Activated B cell treated with CpG ODN at 0.5 μM for 24 hours (primary cell): ENCODE measurements around the gene ASF1B. TPM values are rescaled to one million over a fixed set of nuclear protein-coding genes. Genes with fewer than 3 reads are reported as not detected.
"Not testable (repeated sequence)": the region's sequence is repeated elsewhere in the genome, so short reads cannot be mapped to it uniquely, and the experiment has no call there.

Experiments
- ATAC-seq: fragments of 200-7000 bp; cut with Tn5 transposase; one replicate; pipeline ENCODE4 v1.10.0; 2021; ENCODE audit warnings: low read depth, mild to moderate bottlenecking, moderate library complexity
- CTCF ChIA-PET: fragments of 350-600 bp; sonication (Branson Sonifier 250); formaldehyde crosslinking; loops from one replicate; lab custom pipeline; 2021; ENCODE audit warnings: antibody characterized with exemption; lab: Charles Lee
- POLR2A ChIA-PET: fragments of 350-600 bp; sonication (Branson Sonifier 250); formaldehyde crosslinking; loops from one replicate; lab custom pipeline; 2021; ENCODE audit warnings: antibody characterized with exemption; lab: Charles Lee
- DNase-seq: peaks from one replicate; pipeline ENCODE4 v3.0.0; 2022
- H3K27ac Mint-ChIP-seq: one replicate; pipeline ENCODE4 v1.8.0; 2020; ENCODE audit warnings: mixed read lengths
- H3K27me3 Mint-ChIP-seq: one replicate; pipeline ENCODE4 v1.8.0; 2021; ENCODE audit warnings: mixed read lengths
- H3K36me3 Mint-ChIP-seq: one replicate; pipeline ENCODE4 v1.8.0; 2021; ENCODE audit warnings: low read depth, mixed read lengths
- H3K4me1 Mint-ChIP-seq: one replicate; pipeline ENCODE4 v1.8.0; 2021; ENCODE audit warnings: mixed read lengths
- H3K4me3 Mint-ChIP-seq: one replicate; pipeline ENCODE4 v1.8.0; 2020; ENCODE audit warnings: mild to moderate bottlenecking, mixed read lengths
- H3K9me3 Mint-ChIP-seq: one replicate; pipeline ENCODE4 v1.8.0; 2020; ENCODE audit warnings: mixed read lengths
- CTCF ChIP-seq: fragments of 200-600 bp; IDR thresholded peaks from one replicate; pipeline ENCODE4 v1.8.0; 2022; ENCODE audit warnings: antibody characterized with exemption, mild to moderate bottlenecking
- intact Hi-C: fragments of 100-400 bp; cut with micrococcal nuclease; formaldehyde crosslinking; loops from one replicate; pipeline ENCODE4 v1.15.1; 2024
- total RNA-seq: library from RNA; stranded (reverse); gene quantifications from 2 replicates; pipeline ENCODE4 v1.2.3, GENCODE V29; 2022

The ASF1B gene
- total RNA-seq, 1 donor from 2014 or later = 3.7 TPM

- no peak for ATAC-seq
- TF ChIP-seq CTCF = no peak
- DNase-seq = no peak
- Mint-ChIP-seq H3K27ac (peak overlapping the region; percentile 56), H3K4me1 (peaks cover 22% of the 10 kb centered on the region), H3K27me3 (no peaks in the 10 kb centered on the region), H3K4me3 (peak overlapping the region; percentile 70), H3K36me3 (no peaks in the 10 kb centered on the region), H3K9me3 (no peaks in the 10 kb centered on the region)
- intact Hi-C loops = no loop called here
- ChIA-PET CTCF (interaction anchor here (1.4 to 2.1 kb wide), 2 partner anchors 12 to 199 kb away, joined by 4 to 6 read pairs; partner anchors contain the start of gene ASF1B), POLR2A (interaction anchor here (0.5 to 0.7 kb wide), 2 partner anchors 9 to 121 kb away, joined by 6 to 8 read pairs; no protein-coding TSS in a partner anchor)
These were observed 12.5 kb upstream of the ASF1B start for GRCh38 chr19:14148751-14149410.

- DNase-seq = no peak
- POLR2A ChIA-PET = interaction anchor here (0.5 to 1.5 kb wide), 2 partner anchors 11 to 122 kb away, joined by 3 to 6 read pairs; no protein-coding TSS in a partner anchor
- Mint-ChIP-seq H3K4me3 (no peak overlapping the region), H3K4me1 (peaks cover 22% of the 10 kb centered on the region), H3K27me3 (no peaks in the 10 kb centered on the region), H3K9me3 (no peaks in the 10 kb centered on the region), H3K27ac (peak overlapping the region; percentile 61), H3K36me3 (no peaks in the 10 kb centered on the region)
- no peak for TF ChIP-seq CTCF
- CTCF ChIA-PET = interaction anchor here (1.4 to 2.1 kb wide), 2 partner anchors 11 to 200 kb away, joined by 4 to 6 read pairs; partner anchors contain the start of gene ASF1B
- peak; percentile 70 for ATAC-seq
- intact Hi-C loops = no loop called here
These were observed 11.6 kb upstream of the ASF1B start for GRCh38 chr19:14147797-14148605.

- Mint-ChIP-seq H3K4me1 (peaks cover 22% of the 10 kb centered on the region), H3K27me3 (no peaks in the 10 kb centered on the region), H3K9me3 (no peaks in the 10 kb centered on the region), H3K36me3 (no peaks in the 10 kb centered on the region), H3K27ac (no peak overlapping the region), H3K4me3 (no peak overlapping the region)
- ATAC-seq = no peak
- intact Hi-C loops = no loop called here
- POLR2A ChIA-PET = interaction anchor here (1.5 kb wide), 1 partner anchor 10 kb away, joined by 3 read pairs; no protein-coding TSS in a partner anchor
- DNase-seq = no peak
- no peak for TF ChIP-seq CTCF
- CTCF ChIA-PET = interaction anchor here (1.3 to 2.1 kb wide), 2 partner anchors 10 to 201 kb away, joined by 4 to 6 read pairs; partner anchors contain the start of gene ASF1B
These were observed 10.4 kb upstream of the ASF1B start for GRCh38 chr19:14146789-14147216.

GRCh38 chr19:14146169-14146568, 9.8 kb upstream of the ASF1B start:
- CTCF ChIA-PET = interaction anchor here (1.3 kb wide), 1 partner anchor 9 kb away, joined by 4 read pairs; the partner anchor contains the start of gene ASF1B
- intact Hi-C loops, H3K27ac Mint-ChIP-seq: not testable (repeated sequence)

GRCh38 chr19:14145381-14145780, 9.0 kb upstream of the ASF1B start:
- no peak overlapping the region for H3K27ac Mint-ChIP-seq
- H3K4me3 Mint-ChIP-seq = no peak overlapping the region
- H3K27me3 Mint-ChIP-seq = no peaks in the 10 kb centered on the region
- intact Hi-C loops = no loop called here
- ATAC-seq = no peak
- ChIA-PET POLR2A (no interaction called here), CTCF (interaction anchor here (1.3 kb wide), 1 partner anchor 9 kb away, joined by 4 read pairs; the partner anchor contains the start of gene ASF1B)
- no peak for DNase-seq
- peaks cover 22% of the 10 kb centered on the region for H3K4me1 Mint-ChIP-seq
- no peaks in the 10 kb centered on the region for H3K9me3 Mint-ChIP-seq
- no peaks in the 10 kb centered on the region for H3K36me3 Mint-ChIP-seq
- TF ChIP-seq CTCF = no peak

More at GRCh38 chr19:14146169-14146568, 9.8 kb upstream of the ASF1B start:
- H3K4me3 Mint-ChIP-seq, H3K36me3 Mint-ChIP-seq, DNase-seq, ATAC-seq, H3K9me3 Mint-ChIP-seq, H3K27me3 Mint-ChIP-seq: not testable (repeated sequence)
- POLR2A ChIA-PET = interaction anchor here (0.5 to 1.5 kb wide), 2 partner anchors 9 to 16 kb away, joined by 3 to 4 read pairs; no protein-coding TSS in a partner anchor
- peaks cover 22% of the 10 kb centered on the region for H3K4me1 Mint-ChIP-seq
